Right lobe of liver (tissue), 6 donors: ENCODE measurements around the gene SMOC1. TPM values are rescaled to one million over a fixed set of nuclear protein-coding genes. Genes with fewer than 3 reads are reported as not detected.
A peak's percentile ranks its signal among the peaks of the same experiment; 100 is the strongest.

Source experiments
- ATAC-seq, 4 donors: fragments of 200-7000 bp; cut with Tn5 transposase; one replicate each; pipeline ENCODE4 v1.9.1; 2020; ENCODE audit warnings: mild to moderate bottlenecking in 4 of 4, moderate library complexity in 4 of 4
- DNase-seq, 3 donors: peaks; one replicate each; pipeline ENCODE4 v3.0.0-alpha.2; 2020
- H3K27ac ChIP-seq, 3 donors: fragments of 200-600 bp; one replicate each; pipeline ENCODE4 v1.8.0; 2022
- H3K27me3 ChIP-seq, 2 donors: fragments of 200-600 bp; one replicate each; pipeline ENCODE4 v1.8.0; 2022
- H3K36me3 ChIP-seq, 4 donors: fragments of 200-600 bp; sonication (generic) in 1 of 4; one replicate each; pipeline versions ENCODE4 v1.5.1 to v1.8.0; 2017 to 2022; ENCODE audit warnings: control low read depth in 1 of 4
- H3K4me1 ChIP-seq, 4 donors: fragments of 200-600 bp; sonication (generic) in 1 of 4; one replicate each; pipeline versions ENCODE4 v1.5.1 to v1.8.0; 2017 to 2022; ENCODE audit warnings: control low read depth in 1 of 4
- H3K4me3 ChIP-seq, 3 donors: fragments of 200-600 bp; one replicate each; pipeline ENCODE4 v1.8.0; 2022
- H3K9me3 ChIP-seq, 4 donors: fragments of 200-600 bp; sonication (generic) in 1 of 4; one replicate each; pipeline versions ENCODE4 v1.5.1 to v1.8.0; 2017 to 2022; ENCODE audit warnings: control low read depth in 1 of 4
- CTCF ChIP-seq, 4 donors: fragments of 200-600 bp in 3 of 4; fragments of 450-650 bp in 1 of 4; IDR thresholded peaks; one replicate each; pipeline versions ENCODE4 v1.5.1 to v1.8.0; 2016 to 2022; ENCODE audit warnings: antibody characterized with exemption in 4 of 4, mild to moderate bottlenecking in 2 of 4
- POLR2A ChIP-seq: fragments of 450-650 bp; IDR thresholded peaks from one replicate; pipeline ENCODE4 v1.6.1; 2017; ENCODE audit warnings: antibody characterized with exemption, mild to moderate bottlenecking
- WGBS: methylation state at CpG from one replicate; pipeline ENCODE4 v1.1.6; 2018; ENCODE audit warnings: low coverage, low lambda C conversion rate; ENCODE audit not compliant: insufficient coverage; ENCODE audit errors: missing lambda C conversion rate; 5-methylcytosine and 5-hydroxymethylcytosine counted together
- intact Hi-C, 2 donors: fragments of 100-400 bp; cut with DNase I; formaldehyde crosslinking; loops; one replicate each; pipeline versions ENCODE4 v1.11.2 to v1.14.1; 2022
- total RNA-seq, 6 experiments: library from RNA; depleted of rRNA in 2 of 6; stranded (reverse); fragments of >200 nt in 2 of 6; fragmentation: NEBNext Ultra II Directional in 3 of 6; extraction: Animal tissue kit (Norgen Biotek cat#: 25700) in 3 of 6; gene quantifications; one replicate each; pipeline versions ENCODE4 v1.1.0 to v1.2.4, GENCODE V29; 2016 to 2023
- donor health status: DM: no; HTN: yes; CAD: no.
- donor health status: DM: no; HTN: no; CAD: no.
- donor health status: DM: no; HTN: no; CAD: no.
- donor health status: DM: no; HTN: yes; CAD: no.
- donor health status: DM: no; HTN: yes; CAD: no.

SMOC1 gene
- total RNA-seq, 6 experiments from 2014 or later = 22.3 to 88.5 (median 45.4) TPM

DNA sequence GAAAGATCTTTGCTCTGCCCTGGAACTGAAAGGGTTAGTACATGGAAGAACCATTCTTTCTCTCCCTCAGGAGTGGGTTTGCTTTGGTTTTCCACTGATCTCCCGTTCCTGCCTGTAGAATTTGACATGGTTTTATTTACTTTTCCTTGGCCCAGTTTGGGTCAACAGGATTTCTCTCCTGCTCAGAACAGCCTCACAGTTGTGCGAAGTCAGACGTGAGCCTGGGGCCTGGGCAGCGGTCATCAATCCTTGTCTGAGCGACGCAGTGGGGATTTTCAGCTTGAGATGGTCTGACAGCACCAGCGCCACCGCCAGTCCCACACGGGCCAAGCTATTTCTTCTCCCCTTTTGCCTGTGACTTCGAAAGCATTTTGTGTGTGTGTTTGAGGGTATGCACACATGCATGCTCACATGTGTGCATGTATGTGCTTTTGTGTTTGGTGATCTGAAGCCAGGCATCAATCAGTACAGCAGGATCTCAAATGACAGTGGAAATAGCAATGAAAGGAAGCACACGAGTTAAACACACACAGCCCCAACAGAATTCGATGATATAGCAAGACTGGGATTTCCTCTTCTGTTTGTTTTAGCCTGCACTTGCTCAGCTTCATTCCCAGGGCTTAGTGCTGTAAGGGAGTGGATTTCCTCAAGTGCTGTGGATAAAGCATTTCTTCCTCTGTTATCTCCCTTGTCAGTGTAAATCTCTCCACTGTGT is 58.3 kb downstream of the SMOC1 start:
- H3K4me1 ChIP-seq = peaks cover 0 to 51% (median 20%) of the 10 kb centered on the region in 4 donors
- no peak overlapping the region for H3K4me3 ChIP-seq
- no peak for TF ChIP-seq POLR2A
- peak overlapping the region in 2 of 3 donors; percentile 67 to 82 for H3K27ac ChIP-seq
- DNase-seq = peak; percentile 46 to 77 (median 69)
- intact Hi-C loops = loop anchor here in 1 of 2 donors (10.0 kb wide), 1 partner anchor 53 kb away; no protein-coding TSS in a partner anchor
- peak; percentile 70 to 79 (median 77) for ATAC-seq
- H3K36me3 ChIP-seq = no peaks in the 10 kb centered on the region
- WGBS = 15% methylated on average over 12 of the region's 12 CpGs
- no peaks in the 10 kb centered on the region for H3K9me3 ChIP-seq
- no peaks in the 10 kb centered on the region for H3K27me3 ChIP-seq

DNA sequence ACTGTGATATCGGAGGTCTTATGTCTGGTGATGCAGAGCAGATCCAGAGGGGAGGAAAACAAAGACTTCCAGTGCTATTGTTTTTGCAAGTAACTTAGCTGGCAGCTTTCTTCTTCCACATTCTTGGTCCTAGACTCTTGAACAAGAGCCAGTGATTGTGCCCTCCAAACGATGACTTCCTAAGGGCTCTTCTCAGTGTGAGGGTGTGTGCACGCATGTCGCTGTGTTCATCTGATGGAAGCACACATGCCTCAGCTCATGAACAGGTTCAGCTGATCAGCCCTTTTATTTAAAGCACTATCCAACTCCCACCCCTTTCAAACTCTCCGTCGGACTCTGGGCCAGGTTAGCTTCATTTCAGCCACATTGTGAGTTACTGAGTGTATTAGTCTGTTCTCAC is 59.5 kb downstream of the SMOC1 start:
- WGBS = 90% methylated on average over 4 of the region's 6 CpGs
- DNase-seq = no peak
- Histone ChIP-seq H3K36me3 (no peaks in the 10 kb centered on the region), H3K9me3 (no peaks in the 10 kb centered on the region), H3K27ac (no peak overlapping the region), H3K4me3 (no peak overlapping the region), H3K27me3 (no peaks in the 10 kb centered on the region), H3K4me1 (peaks cover 0 to 57% (median 25%) of the 10 kb centered on the region in 4 donors)
- TF ChIP-seq POLR2A (no peak), CTCF (IDR thresholded peaks at IDR 0.05) (no peak)
- intact Hi-C loops = loop anchor here in 1 of 2 donors (10.0 kb wide), 1 partner anchor 54 kb away; no protein-coding TSS in a partner anchor
- no peak for ATAC-seq

DNA sequence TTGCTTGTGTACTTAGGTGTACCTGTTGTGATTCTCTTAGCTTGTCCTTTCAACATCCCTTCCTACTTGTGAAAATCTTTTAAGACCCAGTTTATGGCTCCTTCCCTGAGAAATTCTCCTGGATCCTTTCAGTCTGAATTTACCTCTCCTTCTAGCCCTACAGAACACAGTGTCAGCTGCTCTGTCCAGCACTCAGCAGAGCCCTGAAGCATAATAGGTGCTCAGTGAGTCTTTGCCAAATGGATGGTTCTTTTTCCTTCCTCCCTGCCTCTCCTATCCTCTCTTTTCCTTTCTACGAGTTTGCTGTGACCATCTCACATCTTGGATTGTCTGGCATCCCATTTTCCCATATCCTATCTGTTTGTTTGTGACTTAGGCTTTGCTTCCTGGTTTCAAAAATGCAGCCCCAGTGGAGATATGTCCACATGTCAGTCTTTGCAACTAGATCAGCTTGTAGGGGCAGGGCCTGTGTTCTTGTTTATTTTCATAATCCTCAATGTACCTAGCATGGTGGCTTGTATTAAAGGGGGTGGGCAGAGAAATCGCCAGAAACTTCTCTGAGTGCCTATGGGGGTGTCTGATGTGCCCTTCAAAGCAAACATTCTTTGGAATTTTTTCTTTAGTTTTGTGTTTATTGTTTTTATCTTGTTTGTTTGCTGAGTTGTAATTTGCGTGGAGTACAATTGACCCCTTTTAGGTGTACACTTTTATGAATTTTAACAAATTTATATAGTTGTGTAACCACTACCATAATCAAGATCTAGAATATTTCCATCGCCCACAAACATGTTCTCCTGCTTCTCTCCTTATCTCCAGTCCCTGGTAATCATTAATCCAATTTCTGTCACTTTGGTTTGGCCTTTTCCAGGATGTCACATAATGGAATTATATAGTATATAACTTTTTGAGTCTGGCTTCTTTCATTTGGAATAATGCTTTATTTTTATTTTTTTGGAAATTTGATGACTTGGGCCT is 62.8 kb downstream of the SMOC1 start:
- Histone ChIP-seq H3K27me3 (no peaks in the 10 kb centered on the region), H3K4me3 (no peak overlapping the region), H3K4me1 (peaks cover 0 to 50% (median 20%) of the 10 kb centered on the region in 4 donors), H3K36me3 (no peaks in the 10 kb centered on the region), H3K27ac (peak overlapping the region; percentile 79 to 92 (median 79)), H3K9me3 (peaks cover 0 to 5% (median 0%) of the 10 kb centered on the region in 4 donors)
- intact Hi-C loops = no loop called here
- TF ChIP-seq CTCF (IDR thresholded peaks at IDR 0.05) (no peak), POLR2A (no peak)
- DNase-seq (no peak), ATAC-seq (peak; percentile 69 to 80 (median 74))
- WGBS = 9% methylated on average over 4 of the region's 4 CpGs

GRCh38 chr14:69943084-69943780 is 64.0 kb downstream of the SMOC1 start:
- intact Hi-C loops = no loop called here
- Histone ChIP-seq H3K4me1 (peaks cover 0 to 39% (median 18%) of the 10 kb centered on the region in 4 donors), H3K9me3 (peaks cover 0 to 5% (median 0%) of the 10 kb centered on the region in 4 donors), H3K36me3 (no peaks in the 10 kb centered on the region), H3K27me3 (no peaks in the 10 kb centered on the region), H3K27ac (peak overlapping the region; percentile 79 to 92 (median 79)), H3K4me3 (no peak overlapping the region)
- WGBS = 29% methylated on average over 4 of the region's 12 CpGs
- TF ChIP-seq POLR2A (no peak), CTCF (IDR thresholded peaks at IDR 0.05) (no peak)
- DNase-seq = no peak
- ATAC-seq = peak; percentile 26 to 37 (median 34)
